IMR-90 (cell line): ENCODE data around the gene CHST8. TPM values are rescaled to one million over a fixed set of nuclear protein-coding genes. Genes with fewer than 3 reads are reported as not detected.

Experiments used
- ATAC-seq: fragments of 200-7000 bp; cut with Tn5 transposase; 2 replicates; pipeline ENCODE4 v1.9.1; 2020; ENCODE audit warnings: low read depth, mild to moderate bottlenecking, moderate library complexity
- BruUV-seq: library from RNA; stranded (reverse); fragments of 400-500 nt; replicated peaks from 2 replicates; lab custom pipeline; 2021; lab: Mats Ljungman, UMichigan
- CTCF ChIA-PET: fragments of 300-600 bp; formaldehyde crosslinking; extraction: SDS; loops from one replicate; lab custom pipeline; 2021; ENCODE audit warnings: antibody characterized with exemption; lab: Yijun Ruan, JAX
- POLR2A ChIA-PET: fragments of 300-600 bp; sonication (Branson Sonifier 250); formaldehyde crosslinking; loops from one replicate; lab custom pipeline; 2022; ENCODE audit warnings: antibody characterized with exemption; ENCODE audit not compliant: unreplicated experiment; lab: Charles Lee
- DNase-seq: peaks from one replicate; pipeline ENCODE4 v3.0.0; 2013
- H2AFZ ChIP-seq: replicated peaks from 2 replicates; pipeline ENCODE3; 2013; ENCODE audit warnings: low read length, mild to moderate bottlenecking; ENCODE audit not compliant: poor library complexity
- H2AK5ac ChIP-seq: 2 replicates; pipeline ENCODE4 v1.6.1; 2013; ENCODE audit warnings: low read depth, low read length, inconsistent platforms
- H2AK9ac ChIP-seq: replicated peaks from 2 replicates; pipeline ENCODE3; 2013; ENCODE audit warnings: mild to moderate bottlenecking, low read depth, low read length, moderate library complexity; ENCODE audit not compliant: poor library complexity
- H2BK120ac ChIP-seq: 2 replicates; pipeline ENCODE4 v1.6.1; 2013; ENCODE audit warnings: low read depth, low read length, inconsistent platforms
- H2BK15ac ChIP-seq: 3 replicates; pipeline ENCODE4 v1.6.1; 2013; ENCODE audit warnings: low read depth, low read length, inconsistent platforms
- H2BK20ac ChIP-seq: 2 replicates; pipeline ENCODE4 v1.6.1; 2013; ENCODE audit warnings: low read depth, mild to moderate bottlenecking, inconsistent platforms, low read length, moderate library complexity
- H2BK5ac ChIP-seq: 2 replicates; pipeline ENCODE4 v1.6.1; 2013; ENCODE audit warnings: mild to moderate bottlenecking, low read depth, low read length, inconsistent platforms; ENCODE audit not compliant: poor library complexity, severe bottlenecking
- H3K14ac ChIP-seq: replicated peaks from 2 replicates; pipeline ENCODE4 v1.6.1; 2013; ENCODE audit warnings: low read depth, low read length, inconsistent platforms
- H3K18ac ChIP-seq: 2 replicates; pipeline ENCODE4 v1.6.1; 2013; ENCODE audit warnings: low read depth, low read length, control low read depth
- H3K23ac ChIP-seq: 2 replicates; pipeline ENCODE4 v1.6.1; 2013; ENCODE audit warnings: low read depth, low read length, inconsistent platforms
- H3K27ac ChIP-seq: 2 replicates; pipeline ENCODE4 v1.5.1; 2013; ENCODE audit warnings: mild to moderate bottlenecking, control low read depth, low read length; ENCODE audit not compliant: insufficient read depth
- H3K27me3 ChIP-seq: 2 replicates; pipeline ENCODE4 v1.6.1; 2013; ENCODE audit warnings: low read length; ENCODE audit not compliant: control insufficient read depth, insufficient read depth
- H3K36me3 ChIP-seq: 2 replicates; pipeline ENCODE4 v1.6.1; 2013; ENCODE audit warnings: low read length, mixed read lengths; ENCODE audit not compliant: control insufficient read depth, insufficient read depth
- H3K4ac ChIP-seq: 2 replicates; pipeline ENCODE4 v1.6.1; 2013; ENCODE audit warnings: low read depth, low read length, inconsistent platforms
- H3K4me1 ChIP-seq: 2 replicates; pipeline ENCODE4 v1.6.1; 2013; ENCODE audit warnings: low read length, mixed read lengths; ENCODE audit not compliant: control insufficient read depth, insufficient read depth
- H3K4me2 ChIP-seq: 2 replicates; pipeline ENCODE4 v1.6.1; 2013; ENCODE audit warnings: low read depth, mild to moderate bottlenecking, control low read depth, low read length, moderate library complexity
- H3K4me3 ChIP-seq: 2 replicates; pipeline ENCODE4 v1.5.1; 2013; ENCODE audit warnings: low read depth, mild to moderate bottlenecking, control low read depth, low read length, moderate library complexity; ENCODE audit not compliant: insufficient read depth
- H3K56ac ChIP-seq: 2 replicates; pipeline ENCODE4 v1.6.1; 2013; ENCODE audit warnings: low read length, inconsistent platforms; ENCODE audit not compliant: insufficient read depth; ENCODE audit errors: extremely low read depth
- H3K79me1 ChIP-seq, 2 experiments: 2 replicates each; pipeline ENCODE4 v1.6.1; 2013; ENCODE audit warnings: low read length in 2 of 2, inconsistent platforms in 1 of 2, low read depth in 1 of 2
- H3K9ac ChIP-seq: 2 replicates; pipeline ENCODE4 v1.6.1; 2013; ENCODE audit warnings: low read depth, low read length, control low read depth
- H3K9me1 ChIP-seq: 2 replicates; pipeline ENCODE4 v1.6.1; 2013; ENCODE audit warnings: low read length, inconsistent platforms; ENCODE audit not compliant: insufficient read depth
- H3K9me3 ChIP-seq: 2 replicates; pipeline ENCODE4 v1.6.1; 2013; ENCODE audit warnings: low read length; ENCODE audit not compliant: control insufficient read depth, insufficient read depth
- H4K20me1 ChIP-seq: 2 replicates; pipeline ENCODE4 v1.6.1; 2013; ENCODE audit warnings: low read length, inconsistent platforms; ENCODE audit not compliant: insufficient read depth
- H4K5ac ChIP-seq: 2 replicates; pipeline ENCODE4 v1.6.1; 2013; ENCODE audit warnings: mild to moderate bottlenecking, low read depth, low read length, control low read depth
- H4K8ac ChIP-seq, 2 experiments: 2 replicates each; pipeline ENCODE4 v1.6.1; 2013; ENCODE audit warnings: low read depth in 2 of 2, low read length in 2 of 2, control low read depth in 1 of 2, inconsistent platforms in 1 of 2
- H4K91ac ChIP-seq: 2 replicates; pipeline ENCODE4 v1.6.1; 2013; ENCODE audit warnings: low read depth, low read length, inconsistent platforms; ENCODE audit not compliant: insufficient read depth
- BHLHE40 ChIP-seq: fragments of 150-350 bp; IDR thresholded peaks from 2 replicates; pipeline ENCODE4 v1.6.1; 2016; ENCODE audit warnings: mild to moderate bottlenecking, low read depth, low read length
- CHD1 ChIP-seq: IDR thresholded peaks from 2 replicates; pipeline ENCODE4 v1.6.1; 2012; ENCODE audit warnings: low read depth, low read length, improper control_type of control experiment
- ELK1 ChIP-seq: fragments of 150-350 bp; IDR thresholded peaks from 2 replicates; pipeline ENCODE4 v1.6.1; 2016; ENCODE audit warnings: low read depth, mild to moderate bottlenecking, low read length, moderate library complexity, borderline replicate concordance
- FOS ChIP-seq: fragments of 150-350 bp; IDR thresholded peaks from 2 replicates; pipeline ENCODE4 v1.6.1; 2016; ENCODE audit warnings: low read depth, low read length
- MAFK ChIP-seq: IDR thresholded peaks from 2 replicates; pipeline ENCODE4 v1.6.1; 2012; ENCODE audit warnings: low read depth, low read length, improper control_type of control experiment
- MAZ ChIP-seq: IDR thresholded peaks from 2 replicates; pipeline ENCODE4 v1.6.1; 2012; ENCODE audit warnings: low read depth, mild to moderate bottlenecking, low read length, improper control_type of control experiment, moderate library complexity, borderline replicate concordance
- MXI1 ChIP-seq: IDR thresholded peaks from 2 replicates; pipeline ENCODE4 v1.6.1; 2012; ENCODE audit warnings: low read depth, mild to moderate bottlenecking, low read length, moderate library complexity, borderline replicate concordance
- NFE2L2 ChIP-seq: fragments of 150-350 bp; IDR thresholded peaks from 2 replicates; pipeline ENCODE4 v1.6.1; 2016; ENCODE audit warnings: low read depth, mild to moderate bottlenecking, low read length
- POLR2A ChIP-seq: IDR thresholded peaks from 2 replicates; pipeline ENCODE4 v1.6.1; 2012; ENCODE audit warnings: mild to moderate bottlenecking, low read depth, low read length
- RAD21 ChIP-seq: IDR thresholded peaks from 2 replicates; pipeline ENCODE4 v1.6.1; 2012; ENCODE audit warnings: low read length, improper control_type of control experiment
- RCOR1 ChIP-seq: IDR thresholded peaks from 2 replicates; pipeline ENCODE4 v1.6.1; 2012; ENCODE audit warnings: mild to moderate bottlenecking, low read length, improper control_type of control experiment; ENCODE audit not compliant: insufficient replicate concordance
- RFX5 ChIP-seq: IDR thresholded peaks from 2 replicates; pipeline ENCODE4 v1.8.0; 2012; ENCODE audit warnings: low read depth, mild to moderate bottlenecking, low read length, moderate library complexity
- SMC3 ChIP-seq: fragments of 150-350 bp; IDR thresholded peaks from 2 replicates; pipeline ENCODE4 v1.6.1; 2016; ENCODE audit warnings: low read depth, mild to moderate bottlenecking, antibody characterized with exemption, low read length, moderate library complexity
- USF2 ChIP-seq: fragments of 150-350 bp; IDR thresholded peaks from 2 replicates; pipeline ENCODE4 v1.6.1; 2017; ENCODE audit warnings: mild to moderate bottlenecking, antibody characterized with exemption, low read length, low read depth
- WGBS, 2 experiments: methylation state at CpG; one replicate each; pipeline versions ENCODE4 v1.1.5 to v1.1.7; 2013; ENCODE audit warnings: missing lambda C conversion rate in 2 of 2; ENCODE audit not compliant: insufficient read length in 1 of 2; ENCODE audit errors: extremely low coverage in 2 of 2; 5-methylcytosine and 5-hydroxymethylcytosine counted together
- dilution Hi-C: fragments of 300-500 bp; cut with HindIII; formaldehyde crosslinking; loops from one replicate; pipeline ENCODE4 v1.14.3; 2018; ENCODE audit warnings: low sequenced_read_pairs; ENCODE audit not compliant: unreplicated experiment
- in situ Hi-C: fragments of 300-500 bp; cut with MboI; formaldehyde crosslinking; loops from 3 replicates; pipeline ENCODE4 v1.14.3; 2019; ENCODE audit warnings: low sequenced_read_pairs, inconsistent platforms, mixed read lengths
- intact Hi-C: fragments of 100-400 bp; cut with micrococcal nuclease; formaldehyde crosslinking; loops from 2 replicates; pipeline ENCODE4 v1.10.0; 2022
- polyA plus RNA-seq, 3 experiments: library from polyadenylated mRNA; depleted of rRNA; stranded (reverse); fragments of >200 nt; gene quantifications; 2 replicates each; pipeline ENCODE4 v1.2.3, GENCODE V29; 2012; ENCODE audit warnings: low replicate concordance in 1 of 3
- total RNA-seq: library from RNA; depleted of rRNA; stranded (reverse); fragments of >200 nt; gene quantifications from 2 replicates; pipeline ENCODE4 v1.2.3, GENCODE V29; 2012

The CHST8 gene
- total and polyA plus RNA-seq, 2 of the 4 experiments (the other 2 are of a cell fraction), result not detected

- H3K27ac ChIP-seq, result no peak overlapping the region
- H3K4ac ChIP-seq, result no peak overlapping the region
- BruUV-seq, result no TSS peak
- H3K27me3 ChIP-seq, result peaks cover 10% of the 10 kb centered on the region; the same call in 1 of the 2 replicates
- CTCF ChIA-PET, result interaction anchor here (0.9 kb wide), 1 partner anchor 321 kb away, joined by 4 read pairs; no protein-coding TSS in a partner anchor
- in situ Hi-C loops, result loop anchor here (5.0 to 25.0 kb wide), 3 partner anchors 323 to 563 kb away; no protein-coding TSS in a partner anchor
- H3K18ac ChIP-seq, result no peak overlapping the region
- H3K4me1 ChIP-seq, result no peaks in the 10 kb centered on the region
- no peak overlapping the region for H4K91ac ChIP-seq
- H3K9ac ChIP-seq, result no peak overlapping the region
- DNase-seq (no peak), ATAC-seq (no peak)
- intact Hi-C loops, result loop anchor here (5.0 to 10.0 kb wide), 2 partner anchors 252 to 650 kb away; partner anchors contain the start of gene PEPD
- H4K5ac ChIP-seq, result no peak overlapping the region
- no peak overlapping the region for H2BK5ac ChIP-seq
- H2BK15ac ChIP-seq, result no peak overlapping the region
- H3K36me3 ChIP-seq, result no peaks in the 10 kb centered on the region
- no peak overlapping the region for H3K4me3 ChIP-seq
- 0 out of 2 replicates have a peak, but pooled peaks cover 4% of the 10 kb centered on the region for H3K9me1 ChIP-seq
- H3K23ac ChIP-seq, result no peak overlapping the region
- dilution Hi-C loops, result no loop called here
- 52% methylated on average over 6 of the region's 6 CpGs; no CpG with 5 or more reads in 1 of the 2 experiments for WGBS, 2 experiments
- no peak overlapping the region for H3K56ac ChIP-seq
- H3K4me2 ChIP-seq, result no peak overlapping the region
- no peak overlapping the region for H2AFZ ChIP-seq
- H4K8ac ChIP-seq, result no peak overlapping the region
- no peak overlapping the region for H2BK20ac ChIP-seq
- no peaks in the 10 kb centered on the region for H3K9me3 ChIP-seq
- no peak overlapping the region for H2BK120ac ChIP-seq
- no peak overlapping the region for H2AK9ac ChIP-seq
- H3K14ac ChIP-seq, result no peak overlapping the region
- no peaks in the 10 kb centered on the region for H3K79me1 ChIP-seq
- POLR2A ChIA-PET, result no interaction called here
- no peaks in the 10 kb centered on the region for H4K20me1 ChIP-seq
- H2AK5ac ChIP-seq, result no peak overlapping the region
- no peak for TF ChIP-seq RAD21
- TF ChIP-seq MXI1, result no peak
- no peak for TF ChIP-seq MAFK
- TF ChIP-seq MAZ, result no peak
- no peak for TF ChIP-seq POLR2A
- TF ChIP-seq NFE2L2, result no peak
- no peak for TF ChIP-seq SMC3
- TF ChIP-seq RCOR1, result no peak
- no peak for TF ChIP-seq BHLHE40
- no peak for TF ChIP-seq FOS
- TF ChIP-seq ELK1, result no peak
- no peak for TF ChIP-seq RFX5
- TF ChIP-seq CHD1, result no peak
- TF ChIP-seq USF2, result no peak
Observed at GRCh38 chr19:33774751-33775150, 153.0 kb downstream of the CHST8 start.
